ENCODE results near the gene CCDC57. TPM values are rescaled to one million over a fixed set of nuclear protein-coding genes. Genes with fewer than 3 reads are reported as not detected.
"Not testable (repeated sequence)": the region's sequence is repeated elsewhere in the genome, so short reads cannot be mapped to it uniquely, and the experiment has no call there.

Gene CCDC57
- total RNA-seq, 1 donor from 2014 or later: 57.9 TPM

DNA sequence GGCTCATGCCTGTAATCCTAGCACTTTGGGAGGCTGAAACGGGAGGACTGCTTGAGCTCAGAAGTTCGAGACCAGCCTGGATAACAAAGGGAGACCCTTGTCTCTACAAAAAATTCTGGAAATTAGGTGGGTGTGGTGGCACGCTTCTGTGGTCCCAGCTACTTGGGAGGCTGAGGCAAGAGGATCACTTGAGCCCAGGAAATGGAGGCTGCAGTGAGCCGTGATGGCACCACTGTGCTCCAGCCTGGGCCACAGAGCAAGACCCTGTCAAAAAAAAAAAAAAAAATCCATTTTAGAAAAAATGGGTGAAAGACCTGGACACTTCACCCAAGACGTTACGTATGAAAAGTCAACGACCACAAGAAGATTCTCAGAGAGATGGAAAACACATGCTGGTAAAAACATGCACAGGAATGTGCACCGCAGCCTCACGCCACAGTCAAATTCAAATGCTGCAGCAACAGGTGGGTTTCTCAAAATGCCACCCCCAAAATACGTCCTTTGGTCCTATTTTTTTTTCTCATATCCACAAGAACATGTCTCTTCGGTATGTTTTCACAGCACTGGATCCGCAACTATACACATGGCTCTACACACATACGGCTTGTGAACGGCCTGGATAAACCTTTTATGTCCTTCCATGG lies 43.7 kb upstream of the CCDC57 start:
- Mint-ChIP-seq H3K9me3 (ENCODE audit: unreplicated experiment) (no peaks in the 10 kb centered on the region), H3K4me3 (ENCODE audit: unreplicated experiment) (no peak overlapping the region), H3K27me3 (ENCODE audit: unreplicated experiment) (no peaks in the 10 kb centered on the region), H3K36me3 (ENCODE audit: unreplicated experiment) (peaks cover 60% of the 10 kb centered on the region), H3K27ac (ENCODE audit: unreplicated experiment) (no peak overlapping the region), H3K4me1 (ENCODE audit: unreplicated experiment) (peaks cover 6% of the 10 kb centered on the region)
- TF ChIP-seq, protein P1, sequence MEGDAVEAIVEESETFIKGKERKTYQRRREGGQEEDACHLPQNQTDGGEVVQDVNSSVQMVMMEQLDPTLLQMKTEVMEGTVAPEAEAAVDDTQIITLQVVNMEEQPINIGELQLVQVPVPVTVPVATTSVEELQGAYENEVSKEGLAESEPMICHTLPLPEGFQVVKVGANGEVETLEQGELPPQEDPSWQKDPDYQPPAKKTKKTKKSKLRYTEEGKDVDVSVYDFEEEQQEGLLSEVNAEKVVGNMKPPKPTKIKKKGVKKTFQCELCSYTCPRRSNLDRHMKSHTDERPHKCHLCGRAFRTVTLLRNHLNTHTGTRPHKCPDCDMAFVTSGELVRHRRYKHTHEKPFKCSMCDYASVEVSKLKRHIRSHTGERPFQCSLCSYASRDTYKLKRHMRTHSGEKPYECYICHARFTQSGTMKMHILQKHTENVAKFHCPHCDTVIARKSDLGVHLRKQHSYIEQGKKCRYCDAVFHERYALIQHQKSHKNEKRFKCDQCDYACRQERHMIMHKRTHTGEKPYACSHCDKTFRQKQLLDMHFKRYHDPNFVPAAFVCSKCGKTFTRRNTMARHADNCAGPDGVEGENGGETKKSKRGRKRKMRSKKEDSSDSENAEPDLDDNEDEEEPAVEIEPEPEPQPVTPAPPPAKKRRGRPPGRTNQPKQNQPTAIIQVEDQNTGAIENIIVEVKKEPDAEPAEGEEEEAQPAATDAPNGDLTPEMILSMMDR (IDR thresholded peaks at IDR 0.05): no peak
- no peak for DNase-seq (ENCODE audit: extremely low spot score, unreplicated experiment)

DNA sequence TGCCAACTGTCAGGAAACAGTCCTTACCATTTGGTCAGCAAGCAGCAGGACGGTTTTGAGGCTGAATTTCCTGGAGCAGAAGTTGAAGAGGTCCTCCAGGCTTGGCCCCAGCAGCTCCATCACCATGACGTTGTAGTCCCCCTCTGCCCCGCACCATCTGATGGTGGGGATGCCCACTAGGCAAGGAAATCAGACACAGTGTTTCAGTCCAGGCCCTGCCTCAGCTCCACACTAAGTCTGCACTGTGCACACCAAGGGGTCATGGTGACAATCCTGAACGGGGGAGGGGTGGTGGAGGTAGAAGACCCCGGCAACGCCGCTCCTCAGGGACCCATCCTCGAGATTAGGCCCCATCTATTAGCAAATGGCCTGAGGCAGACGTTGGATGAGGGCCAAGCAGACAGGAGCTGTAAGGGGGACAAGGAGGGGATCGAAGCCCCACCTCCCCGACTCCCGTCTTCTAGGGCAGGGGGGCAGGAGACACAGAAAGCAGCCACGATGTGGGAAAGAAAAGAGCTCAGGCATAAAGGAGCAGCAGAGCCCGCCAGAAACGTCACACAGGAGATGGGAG lies 42.8 kb upstream of the CCDC57 start:
- TF ChIP-seq, protein P1 (IDR thresholded peaks at IDR 0.05): no peak
- Mint-ChIP-seq H3K4me3 (ENCODE audit: unreplicated experiment) (no peak overlapping the region), H3K9me3 (ENCODE audit: unreplicated experiment) (no peaks in the 10 kb centered on the region), H3K36me3 (ENCODE audit: unreplicated experiment) (peaks cover 56% of the 10 kb centered on the region), H3K27ac (ENCODE audit: unreplicated experiment) (no peak overlapping the region), H3K4me1 (ENCODE audit: unreplicated experiment) (peaks cover 6% of the 10 kb centered on the region), H3K27me3 (ENCODE audit: unreplicated experiment) (no peaks in the 10 kb centered on the region)
- DNase-seq (ENCODE audit: extremely low spot score, unreplicated experiment): no peak

DNA sequence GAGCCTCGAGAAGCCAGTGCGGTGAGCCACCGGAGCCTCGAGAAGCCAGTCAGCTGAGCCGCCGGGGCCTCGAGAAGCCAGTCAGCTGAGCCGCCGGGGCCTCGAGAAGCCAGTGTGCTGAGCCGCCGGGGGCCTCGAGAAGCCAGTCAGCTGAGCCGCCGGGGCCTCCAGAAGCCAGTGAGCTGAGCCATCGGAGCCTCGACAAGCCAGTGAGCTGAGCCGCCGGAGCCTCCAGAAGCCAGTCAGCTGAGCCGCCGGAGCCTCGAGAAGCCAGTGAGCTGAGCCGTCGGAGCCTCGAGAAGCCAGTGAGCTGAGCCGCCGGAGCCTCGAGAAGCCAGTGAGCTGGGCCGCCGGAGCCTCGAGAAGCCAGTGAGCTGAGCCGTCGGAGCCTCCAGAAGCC lies 42.1 kb upstream of the CCDC57 start:
- not testable (repeated sequence) for H3K27ac Mint-ChIP-seq (ENCODE audit: unreplicated experiment); H3K4me1 Mint-ChIP-seq (ENCODE audit: unreplicated experiment); H3K9me3 Mint-ChIP-seq (ENCODE audit: unreplicated experiment); H3K4me3 Mint-ChIP-seq (ENCODE audit: unreplicated experiment); H3K27me3 Mint-ChIP-seq (ENCODE audit: unreplicated experiment); DNase-seq (ENCODE audit: extremely low spot score, unreplicated experiment)
- peaks cover 52% of the 10 kb centered on the region for H3K36me3 Mint-ChIP-seq (ENCODE audit: unreplicated experiment)

DNA sequence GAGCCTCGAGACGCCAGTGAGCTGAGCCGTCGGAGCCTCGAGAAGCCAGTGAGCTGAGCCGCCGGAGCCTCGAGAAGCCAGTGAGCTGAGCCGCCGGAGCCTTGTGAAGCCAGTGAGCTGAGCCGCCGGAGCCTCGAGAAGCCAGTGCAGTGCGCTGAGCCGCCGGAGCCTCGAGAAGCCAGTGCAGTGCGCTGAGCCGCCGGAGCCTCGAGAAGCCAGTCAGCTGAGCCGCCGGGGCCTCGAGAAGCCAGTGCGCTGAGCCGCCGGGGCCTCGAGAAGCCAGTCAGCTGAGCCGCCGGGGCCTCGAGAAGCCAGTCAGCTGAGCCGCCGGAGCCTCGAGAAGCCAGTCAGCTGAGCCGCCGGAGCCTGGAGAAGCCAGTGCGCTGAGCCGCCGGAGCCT lies 41.5 kb upstream of the CCDC57 start:
- H3K36me3 Mint-ChIP-seq (ENCODE audit: unreplicated experiment): peaks cover 50% of the 10 kb centered on the region
- not testable (repeated sequence) for H3K27ac Mint-ChIP-seq (ENCODE audit: unreplicated experiment); H3K27me3 Mint-ChIP-seq (ENCODE audit: unreplicated experiment); H3K4me1 Mint-ChIP-seq (ENCODE audit: unreplicated experiment); H3K4me3 Mint-ChIP-seq (ENCODE audit: unreplicated experiment); H3K9me3 Mint-ChIP-seq (ENCODE audit: unreplicated experiment); DNase-seq (ENCODE audit: extremely low spot score, unreplicated experiment)

DNA sequence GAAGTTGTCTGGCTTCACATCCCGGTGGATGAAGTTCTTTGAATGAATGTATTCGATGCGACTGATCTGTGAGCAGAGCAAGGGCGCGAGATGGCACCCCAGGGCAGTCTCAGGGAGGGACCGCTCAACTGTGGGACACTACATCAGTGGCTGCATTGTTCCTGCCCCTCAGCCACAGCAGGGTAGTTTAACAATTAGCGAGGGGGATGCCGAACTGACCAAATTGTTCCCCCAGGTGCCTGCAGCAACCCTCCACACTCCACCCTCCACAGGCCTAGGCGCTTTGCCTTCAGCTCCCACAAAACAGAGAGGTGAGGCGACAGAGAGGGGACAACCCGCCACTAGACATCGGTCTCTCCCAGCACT lies 40.5 kb upstream of the CCDC57 start:
- Mint-ChIP-seq H3K27me3 (ENCODE audit: unreplicated experiment) (no peaks in the 10 kb centered on the region), H3K27ac (ENCODE audit: unreplicated experiment) (peak overlapping the region; percentile 18), H3K4me3 (ENCODE audit: unreplicated experiment) (no peak overlapping the region), H3K4me1 (ENCODE audit: unreplicated experiment) (peaks cover 7% of the 10 kb centered on the region), H3K36me3 (ENCODE audit: unreplicated experiment) (peaks cover 53% of the 10 kb centered on the region), H3K9me3 (ENCODE audit: unreplicated experiment) (no peaks in the 10 kb centered on the region)
- DNase-seq (ENCODE audit: extremely low spot score, unreplicated experiment): no peak
- TF ChIP-seq, protein P1 (IDR thresholded peaks at IDR 0.05): no peak

DNA sequence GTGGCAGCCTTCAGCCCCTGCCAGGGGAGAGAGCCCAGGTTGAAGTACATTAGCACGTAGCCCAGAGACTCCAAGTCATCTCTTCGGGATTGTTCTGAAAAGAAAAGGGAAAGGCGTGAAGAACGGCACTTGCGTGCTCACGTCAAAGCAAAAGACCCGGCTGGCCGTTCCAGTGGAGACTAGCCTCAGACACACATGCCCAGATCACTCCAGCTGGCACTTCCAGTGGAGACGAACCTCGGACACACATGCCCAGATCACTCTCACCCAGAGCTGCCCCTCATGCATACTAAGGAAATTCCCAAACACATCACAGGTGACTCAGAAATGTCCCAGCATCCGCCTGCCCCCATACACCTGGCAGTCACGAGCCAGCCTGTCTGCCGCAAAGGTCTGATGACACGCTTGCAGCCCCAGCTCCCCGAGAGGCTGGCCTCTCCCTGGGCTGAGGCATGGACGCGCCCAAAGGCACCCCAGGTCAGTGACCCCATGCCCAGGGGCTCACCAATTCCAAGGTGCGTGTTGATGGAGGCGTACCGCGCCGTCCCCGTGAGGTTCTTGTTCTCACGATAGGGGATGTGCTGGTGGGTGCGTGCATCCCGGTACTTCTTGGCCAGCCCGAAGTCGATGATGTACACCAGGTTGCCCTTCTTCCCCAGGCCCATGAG lies 40.0 kb upstream of the CCDC57 start:
- no peak for DNase-seq (ENCODE audit: extremely low spot score, unreplicated experiment)
- no peak overlapping the region for H3K4me3 Mint-ChIP-seq (ENCODE audit: unreplicated experiment)
- TF ChIP-seq, protein P1 (IDR thresholded peaks at IDR 0.05): no peak
- no peaks in the 10 kb centered on the region for H3K27me3 Mint-ChIP-seq (ENCODE audit: unreplicated experiment)
- no peaks in the 10 kb centered on the region for H3K9me3 Mint-ChIP-seq (ENCODE audit: unreplicated experiment)
- H3K4me1 Mint-ChIP-seq (ENCODE audit: unreplicated experiment): peaks cover 11% of the 10 kb centered on the region
- H3K36me3 Mint-ChIP-seq (ENCODE audit: unreplicated experiment): peaks cover 55% of the 10 kb centered on the region
- peak overlapping the region; percentile 18 for H3K27ac Mint-ChIP-seq (ENCODE audit: unreplicated experiment)
